GM23338 (cell line): ENCODE data around the gene BIN1. TPM values are rescaled to one million over a fixed set of nuclear protein-coding genes. Genes with fewer than 3 reads are reported as not detected.

Experiments used
- ATAC-seq: fragments of 200-7000 bp; cut with Tn5 transposase; 3 replicates; pipeline ENCODE4 v1.9.1; 2020
- DNase-seq: peaks from one replicate; pipeline ENCODE4 v3.0.0-alpha.2; 2015; ENCODE audit warnings: low spot score
- H2AFZ ChIP-seq: fragments of 200-600 bp; sonication (generic); 2 replicates; pipeline ENCODE4 v1.8.0; 2016; ENCODE audit warnings: antibody characterized with exemption, mild to moderate bottlenecking, moderate library complexity
- H3F3A ChIP-seq: fragments of 200-600 bp; sonication (generic); replicated peaks from 2 replicates; pipeline ENCODE4 v1.8.0; 2017; ENCODE audit warnings: antibody characterized with exemption, mixed run types, low read depth
- H3K27ac ChIP-seq: fragments of 200-600 bp; sonication (generic); 2 replicates; pipeline ENCODE4 v1.6.1; 2016; ENCODE audit warnings: low read depth
- H3K27me3 ChIP-seq: fragments of 200-600 bp; sonication (generic); 2 replicates; pipeline ENCODE4 v1.8.0; 2016; ENCODE audit warnings: mild to moderate bottlenecking, mixed run types, moderate library complexity; ENCODE audit not compliant: insufficient read depth
- H3K36me3 ChIP-seq: fragments of 200-600 bp; sonication (generic); 2 replicates; pipeline ENCODE4 v1.8.0; 2016; ENCODE audit warnings: mild to moderate bottlenecking; ENCODE audit not compliant: insufficient read depth
- H3K4me1 ChIP-seq: fragments of 200-600 bp; sonication (generic); 2 replicates; pipeline ENCODE4 v1.8.0; 2016; ENCODE audit warnings: mild to moderate bottlenecking, moderate library complexity; ENCODE audit not compliant: insufficient read depth
- H3K4me2 ChIP-seq: fragments of 200-600 bp; sonication (generic); 2 replicates; pipeline ENCODE4 v1.7.1; 2017; ENCODE audit warnings: mixed run types
- H3K4me3 ChIP-seq: fragments of 200-600 bp; sonication (generic); 2 replicates; pipeline ENCODE4 v1.6.1; 2016; ENCODE audit warnings: mixed run types
- H3K79me2 ChIP-seq: fragments of 200-600 bp; sonication (generic); replicated peaks from 2 replicates; pipeline ENCODE4 v1.8.0; 2017; ENCODE audit warnings: mild to moderate bottlenecking; ENCODE audit not compliant: insufficient read depth
- H3K9me2 ChIP-seq: fragments of 200-600 bp; sonication (generic); 2 replicates; pipeline ENCODE4 v1.8.0; 2017; ENCODE audit not compliant: insufficient read depth
- H4K20me1 ChIP-seq: fragments of 200-600 bp; sonication (generic); replicated peaks from 2 replicates; pipeline ENCODE4 v1.8.0; 2017; ENCODE audit warnings: mild to moderate bottlenecking; ENCODE audit not compliant: insufficient read depth
- H3K27ac Mint-ChIP-seq: 2 replicates; pipeline ENCODE4 v1.8.0; 2020; ENCODE audit warnings: inconsistent platforms, mild to moderate bottlenecking, moderate library complexity, mixed read lengths
- H3K27me3 Mint-ChIP-seq: 3 replicates; pipeline ENCODE4 v1.8.0; 2022; ENCODE audit warnings: low read depth, mild to moderate bottlenecking, moderate library complexity, mixed read lengths, inconsistent platforms; ENCODE audit not compliant: insufficient read depth, poor library complexity
- H3K36me3 Mint-ChIP-seq: 3 replicates; pipeline ENCODE4 v1.8.0; 2021; ENCODE audit warnings: low read depth, mild to moderate bottlenecking, inconsistent platforms, moderate library complexity, mixed read lengths
- H3K4me1 Mint-ChIP-seq: 3 replicates; pipeline ENCODE4 v1.8.0; 2020; ENCODE audit warnings: mild to moderate bottlenecking, inconsistent platforms, mixed read lengths
- H3K4me3 Mint-ChIP-seq: 3 replicates; pipeline ENCODE4 v1.8.0; 2021; ENCODE audit warnings: moderate library complexity, mild to moderate bottlenecking, inconsistent platforms, mixed read lengths
- H3K9me3 Mint-ChIP-seq: 3 replicates; pipeline ENCODE4 v1.8.0; 2020; ENCODE audit warnings: moderate library complexity, mild to moderate bottlenecking, inconsistent platforms, mixed read lengths
- CREB1 ChIP-seq: fragments of 250-450 bp; sonication (Bioruptor Pico); IDR thresholded peaks from 2 replicates; pipeline ENCODE4 v1.5.0; 2020; ENCODE audit warnings: low read depth, mild to moderate bottlenecking, moderate library complexity
- NANOG ChIP-seq: IDR thresholded peaks from 2 replicates; pipeline ENCODE4 v1.6.1; 2016; ENCODE audit warnings: antibody characterized with exemption, borderline replicate concordance
- POLR2AphosphoS5 ChIP-seq: IDR thresholded peaks from 2 replicates; pipeline ENCODE4 v1.6.1; 2016; ENCODE audit warnings: antibody characterized with exemption, low read depth
- REST ChIP-seq: IDR thresholded peaks from one replicate; pipeline ENCODE4 v1.6.1; 2018; ENCODE audit warnings: antibody characterized with exemption; ENCODE audit not compliant: unreplicated experiment
- STAT1 ChIP-seq: IDR thresholded peaks from one replicate; pipeline ENCODE4 v1.6.1; 2016; ENCODE audit warnings: antibody characterized with exemption; ENCODE audit not compliant: unreplicated experiment
- ZNF114 ChIP-seq: fragments of 250-450 bp; sonication (Bioruptor Pico); IDR thresholded peaks from 2 replicates; pipeline ENCODE4 v1.5.0; 2020; ENCODE audit warnings: mild to moderate bottlenecking, moderate library complexity
- ZNF331 ChIP-seq: fragments of 250-450 bp; sonication (Bioruptor Pico); IDR thresholded peaks from 2 replicates; pipeline ENCODE4 v1.5.0; 2020; ENCODE audit warnings: low read depth, mild to moderate bottlenecking, moderate library complexity
- polyA plus RNA-seq: library from polyadenylated mRNA; unstranded; fragments of >200 nt; fragmentation: Nextera tagmentation; extraction: Ambion mirVana; gene quantifications from 2 replicates; pipeline ENCODE4 v1.2.1, GENCODE V29; 2016
- total RNA-seq: library from RNA; depleted of rRNA; stranded (reverse); fragments of >200 nt; shearing (Covaris generic); gene quantifications from 2 replicates; pipeline ENCODE4 v1.2.3, GENCODE V29; 2014
- TF ChIP-seq, protein P1 (sequence below): IDR thresholded peaks from 2 replicates; pipeline ENCODE4 v1.6.1; 2016; ENCODE audit warnings: antibody characterized with exemption

Gene BIN1
- total and polyA plus RNA-seq, 2 experiments from 2014 or later = 30.1 to 56.4 TPM

DNA sequence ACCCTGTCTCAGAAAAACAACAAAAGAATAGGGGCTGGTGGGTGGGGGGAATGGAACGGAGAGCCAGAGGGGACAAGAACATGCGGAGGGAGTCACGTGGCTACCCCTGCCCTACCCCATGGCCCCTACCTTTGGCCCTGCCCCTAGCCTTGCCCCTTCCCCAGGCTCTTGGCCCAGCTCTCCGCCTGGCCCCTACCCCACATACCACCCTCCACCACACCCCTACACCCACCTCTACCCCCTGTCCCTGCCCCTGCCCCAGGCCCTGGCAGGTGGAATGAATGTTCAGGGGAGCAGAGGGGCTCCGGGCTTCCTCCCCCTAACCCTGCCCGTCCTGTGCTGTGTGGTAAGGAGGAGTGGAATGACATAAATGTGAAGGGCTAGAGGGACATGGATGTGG is 15.1 kb downstream of the BIN1 start (continued):
- no peak for TF ChIP-seq CREB1 (CRISPR knock-in tag)
- TF ChIP-seq REST = no peak
- no peak for TF ChIP-seq ZNF331 (CRISPR knock-in tag)

GRCh38 chr2:127091148-127091547 is 15.8 kb downstream of the BIN1 start:
- no peaks in the 10 kb centered on the region for H3K9me2 ChIP-seq
- H3K27ac Mint-ChIP-seq = no peak overlapping the region
- H3K79me2 ChIP-seq = peaks cover 8% of the 10 kb centered on the region
- H2AFZ ChIP-seq = no peak overlapping the region
- no peak overlapping the region for H3K4me2 ChIP-seq
- no peak for ATAC-seq
- H4K20me1 ChIP-seq = no peaks in the 10 kb centered on the region; the same call in 1 of the 2 replicates
- H3K4me3 ChIP-seq = no peak overlapping the region
- no peaks in the 10 kb centered on the region for H3K36me3 ChIP-seq
- no peaks in the 10 kb centered on the region for H3K27me3 ChIP-seq
- peaks cover 58% of the 10 kb centered on the region for H3K4me1 Mint-ChIP-seq
- H3F3A ChIP-seq = no peaks in the 10 kb centered on the region
- no peak overlapping the region for H3K27ac ChIP-seq
- TF ChIP-seq REST = no peak
- TF ChIP-seq, protein P1, sequence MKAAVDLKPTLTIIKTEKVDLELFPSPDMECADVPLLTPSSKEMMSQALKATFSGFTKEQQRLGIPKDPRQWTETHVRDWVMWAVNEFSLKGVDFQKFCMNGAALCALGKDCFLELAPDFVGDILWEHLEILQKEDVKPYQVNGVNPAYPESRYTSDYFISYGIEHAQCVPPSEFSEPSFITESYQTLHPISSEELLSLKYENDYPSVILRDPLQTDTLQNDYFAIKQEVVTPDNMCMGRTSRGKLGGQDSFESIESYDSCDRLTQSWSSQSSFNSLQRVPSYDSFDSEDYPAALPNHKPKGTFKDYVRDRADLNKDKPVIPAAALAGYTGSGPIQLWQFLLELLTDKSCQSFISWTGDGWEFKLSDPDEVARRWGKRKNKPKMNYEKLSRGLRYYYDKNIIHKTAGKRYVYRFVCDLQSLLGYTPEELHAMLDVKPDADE = no peak
- TF ChIP-seq ZNF331 (CRISPR knock-in tag) = no peak
- no peak for TF ChIP-seq STAT1
- TF ChIP-seq NANOG = no peak
- no peak for TF ChIP-seq POLR2AphosphoS5
- no peak for TF ChIP-seq ZNF114 (CRISPR knock-in tag)
- no peak for DNase-seq
- H3K36me3 Mint-ChIP-seq = no peaks in the 10 kb centered on the region; the same call in 2 of the 3 replicates
- H3K4me1 ChIP-seq = peaks cover 25% of the 10 kb centered on the region
- H3K27me3 Mint-ChIP-seq = peaks cover 5% of the 10 kb centered on the region
- no peak overlapping the region for H3K4me3 Mint-ChIP-seq
- peaks cover 3% of the 10 kb centered on the region; the same call in 1 of the 3 replicates for H3K9me3 Mint-ChIP-seq
